Hematopoietic multipotent progenitor cell treated with erythropoietin and hydrocortisone succinate and interleukin-3 and kit ligand, for 17 days (in vitro differentiated cells): ENCODE data around the gene SMIM1.

Source experiments
- DNase-seq: peaks from one replicate; pipeline ENCODE4 v3.0.0-alpha.2; 2015; ENCODE audit warnings: low spot score

Gene SMIM1

GRCh38 chr1:3777078-3777547 is 4.6 kb downstream of the SMIM1 start:
- DNase-seq = no peak

DNA sequence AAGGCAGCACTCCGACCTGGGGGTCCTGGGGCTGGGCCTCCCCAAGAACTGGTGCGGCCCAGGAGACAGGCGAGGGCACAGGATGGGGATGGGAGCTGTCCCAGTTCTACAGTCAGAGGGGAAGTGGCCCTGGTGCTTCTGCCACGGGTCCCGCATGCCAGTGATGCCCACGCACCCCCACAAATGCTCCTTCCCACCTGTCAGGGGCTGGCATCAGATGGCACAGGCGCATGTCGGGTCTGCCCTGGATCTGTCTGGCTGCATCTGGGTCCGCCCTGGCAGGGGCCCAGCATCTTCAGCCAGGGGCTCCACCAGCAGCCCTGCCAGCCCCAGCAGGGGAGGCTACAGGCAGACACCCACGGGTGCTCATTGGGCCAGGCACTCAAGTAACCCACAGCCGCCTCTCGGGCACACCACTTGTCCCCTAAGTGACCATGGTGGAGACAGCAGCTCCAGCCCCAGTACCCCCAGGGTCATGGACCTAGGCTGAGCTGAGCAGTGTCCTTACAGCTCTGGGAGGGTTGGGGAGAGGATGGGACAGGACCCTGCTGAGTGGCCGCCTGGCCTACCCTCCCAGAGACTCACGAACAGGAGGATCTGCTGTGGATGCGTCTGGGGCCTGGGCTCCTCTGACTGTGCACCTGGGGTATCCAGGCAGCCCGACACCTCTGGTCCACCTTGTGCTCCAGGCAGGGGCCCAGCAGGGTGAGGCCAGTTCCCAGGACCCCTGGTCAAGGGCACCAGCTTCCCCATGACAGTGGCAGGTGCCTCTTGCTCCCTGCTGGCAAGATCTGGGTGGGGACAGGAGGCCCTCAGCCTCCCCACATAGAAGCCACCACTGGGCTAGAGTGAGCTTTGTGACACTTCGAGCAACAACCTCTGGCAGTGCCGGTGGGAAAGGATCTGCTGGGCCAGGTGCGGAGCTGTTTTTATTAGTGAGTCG is 5.4 kb downstream of the SMIM1 start:
- no peak for DNase-seq

- no peak for DNase-seq
Measured at GRCh38 chr1:3778590-3779264, 6.2 kb downstream of the SMIM1 start.

GRCh38 chr1:3779265-3779911 is 6.8 kb downstream of the SMIM1 start:
- DNase-seq = no peak

GRCh38 chr1:3779912-3780416 is 7.4 kb downstream of the SMIM1 start:
- DNase-seq = no peak

DNA sequence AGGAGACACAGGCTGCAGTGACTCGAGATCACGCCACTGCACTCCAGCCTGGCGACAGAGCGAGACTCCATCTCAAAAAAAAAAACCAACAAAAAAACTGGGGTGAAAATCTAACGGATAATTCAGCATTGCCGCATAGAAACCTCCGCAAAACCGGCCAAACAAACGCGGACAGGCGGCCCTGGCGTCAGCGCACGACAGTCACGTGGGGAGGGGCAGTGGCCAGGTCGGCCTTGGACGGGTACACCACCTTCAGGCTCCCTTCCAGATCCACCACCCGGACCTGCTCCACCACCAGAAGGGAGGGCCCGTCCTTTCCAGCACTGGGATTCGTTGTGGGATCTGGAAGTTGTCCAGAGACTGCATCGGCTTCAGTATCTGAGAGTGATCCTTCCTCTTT is 8.4 kb downstream of the SMIM1 start:
- no peak for DNase-seq

DNA sequence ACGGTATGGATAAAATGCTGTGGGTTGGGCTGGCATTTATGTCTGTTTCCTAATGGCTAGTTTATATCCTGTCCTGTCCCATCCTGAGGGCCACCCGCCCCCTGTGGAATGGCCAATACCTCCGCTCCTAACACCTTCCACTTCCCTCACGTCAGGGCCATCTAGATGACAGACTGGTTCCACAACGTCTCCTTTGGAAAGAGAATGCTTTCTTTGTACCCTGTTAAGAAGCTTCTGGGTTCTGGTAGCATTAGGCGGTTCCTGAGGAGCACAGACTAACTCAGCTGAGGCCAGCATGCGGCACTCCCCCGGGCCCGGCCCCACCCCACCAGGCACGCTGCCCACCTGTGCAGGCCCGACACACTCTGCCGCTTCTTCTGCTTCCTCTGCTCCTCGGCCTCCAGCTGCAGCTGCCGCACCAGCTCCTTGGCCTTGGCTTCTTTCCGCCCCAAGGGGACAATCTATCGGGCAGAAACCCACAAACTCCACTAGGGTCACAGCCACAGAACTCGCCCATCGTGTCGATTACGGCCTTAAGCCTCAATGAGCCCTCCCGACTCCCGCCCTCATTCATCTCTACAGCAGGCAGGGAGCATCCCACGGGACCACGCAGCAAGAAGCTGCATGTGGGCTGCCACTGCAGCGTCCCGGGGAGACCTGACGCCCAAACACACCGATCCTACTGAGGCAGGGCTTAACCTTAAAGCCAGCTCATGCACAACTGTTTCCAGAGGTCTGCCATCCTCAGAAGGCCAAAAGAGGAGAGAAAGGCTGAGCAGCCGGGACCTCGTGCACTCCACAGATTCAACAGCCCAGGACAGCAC is 11.3 kb downstream of the SMIM1 start:
- no peak for DNase-seq

DNA sequence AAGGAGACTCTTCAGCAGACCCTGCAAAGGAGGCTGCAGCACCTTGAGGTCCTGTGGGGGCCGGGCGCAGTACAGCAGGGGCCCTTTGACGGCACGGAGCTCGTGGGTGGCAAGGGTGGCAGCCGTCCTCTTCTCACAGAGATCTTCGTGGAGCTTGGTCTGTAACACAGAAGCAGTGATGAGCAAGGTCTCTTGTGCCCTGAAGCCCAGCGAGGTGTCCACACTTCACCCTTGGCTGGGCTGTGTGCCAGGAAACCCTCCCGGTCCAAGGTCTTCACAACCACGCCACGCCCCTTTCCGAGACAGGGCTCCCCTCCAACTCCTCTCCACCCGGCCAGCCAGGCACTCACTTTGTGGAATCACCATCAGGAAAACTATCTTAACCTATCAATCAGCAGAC is 12.5 kb downstream of the SMIM1 start:
- no peak for DNase-seq

GRCh38 chr1:3785456-3786157 is 13.1 kb downstream of the SMIM1 start:
- no peak for DNase-seq

- no peak for DNase-seq
Measured at GRCh38 chr1:3786468-3787348, 14.2 kb downstream of the SMIM1 start.

GRCh38 chr1:3787349-3787715 is 14.8 kb downstream of the SMIM1 start:
- no peak for DNase-seq

- DNase-seq = no peak
Measured at GRCh38 chr1:3787745-3788605, 15.4 kb downstream of the SMIM1 start.

- no peak for DNase-seq
Measured at GRCh38 chr1:3788756-3789420, 16.3 kb downstream of the SMIM1 start.

- no peak for DNase-seq
Measured at GRCh38 chr1:3789421-3790300, 17.1 kb downstream of the SMIM1 start.

DNA sequence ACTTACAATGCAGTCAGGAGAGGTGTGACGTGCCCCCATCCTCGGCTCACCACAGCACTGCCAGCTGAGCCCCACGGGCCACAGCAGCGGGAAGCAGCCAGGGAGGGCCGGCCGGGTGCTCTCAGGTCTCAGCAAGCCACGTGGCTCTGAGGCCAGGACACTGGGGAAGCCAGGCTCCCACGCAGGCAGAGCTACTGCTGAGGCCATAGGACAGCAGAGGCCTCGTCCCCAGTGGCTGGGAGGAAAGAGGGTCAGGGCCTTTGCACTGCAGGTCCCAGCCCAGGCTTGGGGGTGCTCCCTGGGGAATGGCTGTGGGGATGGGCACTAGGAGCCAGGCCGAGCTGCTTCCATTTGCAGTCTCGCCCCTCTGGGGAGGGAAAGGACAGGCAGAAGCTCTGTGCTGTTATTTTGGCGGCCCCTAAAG is 18.0 kb downstream of the SMIM1 start:
- no peak for DNase-seq

DNA sequence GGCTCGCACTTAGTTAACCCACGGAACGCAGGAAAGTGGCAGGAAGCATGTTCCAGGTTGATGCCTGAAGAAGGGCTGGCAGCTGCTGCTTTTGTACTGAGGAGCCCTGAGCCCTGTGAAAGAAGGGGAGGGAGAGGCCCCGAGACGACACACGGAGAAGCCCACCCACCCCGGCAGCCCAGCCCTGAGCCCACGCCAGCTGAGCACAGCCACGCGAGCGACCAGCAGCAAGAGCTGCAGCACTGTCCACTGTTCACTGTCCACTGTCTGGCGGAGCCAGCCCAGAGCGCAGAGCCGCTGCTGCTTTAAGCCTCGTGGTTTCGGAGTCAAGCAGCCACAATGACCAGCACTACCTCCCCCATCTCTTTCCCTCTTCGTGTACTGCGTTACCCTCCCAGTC is 18.4 kb downstream of the SMIM1 start:
- no peak for DNase-seq

- no peak for DNase-seq
Measured at GRCh38 chr1:3795453-3796214, 23.1 kb downstream of the SMIM1 start.
